Stimulated activated CD8-positive, alpha-beta memory T cell treated with anti-CD3 and anti-CD28 coated beads, Interleukin-15, amount 100 ng/mL, for 48 hours (primary cell): ENCODE measurements around the gene COA7.

Experiments
- DNase-seq, 2 donors: peaks; one replicate each; pipeline ENCODE4 v3.0.0-alpha.2; 2020; ENCODE audit warnings: low read depth in 2 of 2

Gene COA7

DNA sequence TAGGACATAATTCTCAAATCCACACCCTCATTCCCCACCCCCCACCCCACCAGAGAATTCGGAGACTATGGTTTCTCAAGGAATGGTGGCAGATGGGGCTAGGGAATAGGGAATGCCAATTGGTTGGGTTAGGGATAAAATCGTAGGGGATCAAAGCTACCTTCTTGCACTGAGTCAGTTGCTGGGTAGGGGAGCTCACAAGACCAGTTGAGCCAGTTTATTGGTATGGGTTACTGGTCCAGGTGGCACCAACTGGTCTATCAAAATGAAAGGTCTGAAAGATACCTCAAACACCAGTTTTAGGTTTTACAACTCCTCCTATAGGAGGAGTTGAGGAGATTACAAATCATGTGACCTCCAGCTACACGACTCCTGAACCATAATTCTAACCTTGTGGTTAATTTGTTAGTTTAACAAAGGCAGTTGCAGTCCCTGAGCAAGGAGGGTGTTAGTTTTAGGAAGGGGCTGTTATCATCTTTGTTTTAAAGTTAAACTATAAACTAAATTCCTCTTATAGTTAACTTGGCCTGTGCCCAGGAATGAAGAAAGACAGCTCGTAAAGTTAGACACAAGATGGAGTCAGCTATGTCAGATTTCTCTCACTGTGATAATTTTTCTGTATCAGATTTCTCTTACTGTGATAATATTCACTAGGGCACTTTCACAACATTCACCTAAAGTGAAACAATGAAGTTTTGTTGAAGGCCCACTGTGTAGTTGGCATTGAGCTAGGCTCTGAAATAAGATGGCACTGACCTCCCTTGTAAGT, 62.6 kb downstream of the COA7 start:
- DNase-seq = no peak
